KBM-7 (cell line): ENCODE measurements around the gene DOCK1.
A peak's percentile ranks its signal among the peaks of the same experiment; 100 is the strongest.

ENCODE experiments used
- DNase-seq: peaks from one replicate; pipeline ENCODE4 v3.0.0-alpha.2; 2015
- in situ Hi-C: fragments of 300-500 bp; cut with MboI; formaldehyde crosslinking; loops from 2 replicates; pipeline ENCODE4 v1.14.3; 2020; ENCODE audit warnings: low sequenced_read_pairs, low pct_unique_long_range_greater_than_20kb, mixed read lengths

The DOCK1 gene

GRCh38 chr10:127100983-127101615, 195.9 kb downstream of the DOCK1 start:
- no peak for DNase-seq
- in situ Hi-C loops = no loop called here

GRCh38 chr10:127102176-127102575, 196.9 kb downstream of the DOCK1 start:
- no peak for DNase-seq
- in situ Hi-C loops = no loop called here

GRCh38 chr10:127115100-127115499, 209.9 kb downstream of the DOCK1 start:
- no peak for DNase-seq
- in situ Hi-C loops = no loop called here

DNA sequence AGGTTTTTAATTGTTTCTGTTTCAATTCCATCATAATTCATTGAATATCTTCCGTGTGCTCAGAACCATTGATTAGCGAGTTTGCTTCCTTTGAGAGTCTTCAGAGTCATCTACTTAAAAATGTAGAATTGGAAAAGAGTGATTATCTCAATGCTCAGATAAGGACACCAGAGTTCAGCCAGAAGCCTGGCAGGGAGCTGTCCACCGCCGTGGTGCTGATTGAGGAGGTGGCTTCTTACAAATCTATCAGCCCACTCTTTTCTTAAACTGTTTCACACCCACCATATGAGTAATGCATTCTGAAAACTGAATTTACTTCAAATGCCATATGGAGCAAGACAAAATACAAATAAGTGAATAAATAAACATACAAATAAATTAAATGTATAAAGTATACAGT, 211.9 kb downstream of the DOCK1 start:
- in situ Hi-C loops = no loop called here
- DNase-seq = peak; percentile 64

DNA sequence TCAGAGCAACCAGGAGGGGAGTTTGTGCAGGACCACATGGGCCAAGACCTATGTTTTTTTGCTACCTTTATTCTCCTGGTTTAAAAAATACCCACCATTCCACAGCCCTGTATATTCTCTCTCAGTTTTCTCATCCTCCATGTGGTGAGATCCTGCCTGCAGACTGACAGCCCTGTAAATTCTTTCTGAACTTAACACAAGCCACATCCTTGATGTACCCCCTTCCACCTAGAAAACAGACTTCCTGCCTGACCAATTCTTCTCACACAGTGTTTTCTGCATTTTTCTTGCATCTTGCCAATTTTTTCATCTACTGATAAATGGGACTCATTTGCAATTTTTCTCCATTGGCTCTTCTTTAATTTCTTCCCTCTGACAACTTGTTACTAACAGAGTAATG, 212.8 kb downstream of the DOCK1 start:
- in situ Hi-C loops = no loop called here
- peak; percentile 4 for DNase-seq

DNA sequence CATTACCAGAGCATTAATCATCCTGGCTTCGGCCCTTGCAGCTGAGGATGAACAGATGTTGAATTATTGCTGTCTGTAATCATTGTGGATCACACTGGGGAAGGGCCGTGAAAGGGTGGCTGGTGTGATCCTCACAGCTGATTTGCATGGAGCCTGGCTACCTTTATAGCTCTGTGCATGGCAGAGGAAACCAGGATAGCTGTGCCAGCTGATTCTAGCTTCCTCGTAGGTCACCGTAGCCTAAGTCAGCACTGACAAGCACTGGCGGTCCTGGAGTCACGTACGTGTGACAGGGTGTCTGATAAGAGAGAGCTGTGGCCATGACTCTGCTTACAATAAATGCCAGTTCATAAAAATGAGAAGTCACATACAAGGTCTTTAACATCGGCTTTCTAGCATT, 214.7 kb downstream of the DOCK1 start:
- in situ Hi-C loops = no loop called here
- DNase-seq = no peak

GRCh38 chr10:127122831-127123230, 217.6 kb downstream of the DOCK1 start:
- no peak for DNase-seq
- in situ Hi-C loops = no loop called here

DNA sequence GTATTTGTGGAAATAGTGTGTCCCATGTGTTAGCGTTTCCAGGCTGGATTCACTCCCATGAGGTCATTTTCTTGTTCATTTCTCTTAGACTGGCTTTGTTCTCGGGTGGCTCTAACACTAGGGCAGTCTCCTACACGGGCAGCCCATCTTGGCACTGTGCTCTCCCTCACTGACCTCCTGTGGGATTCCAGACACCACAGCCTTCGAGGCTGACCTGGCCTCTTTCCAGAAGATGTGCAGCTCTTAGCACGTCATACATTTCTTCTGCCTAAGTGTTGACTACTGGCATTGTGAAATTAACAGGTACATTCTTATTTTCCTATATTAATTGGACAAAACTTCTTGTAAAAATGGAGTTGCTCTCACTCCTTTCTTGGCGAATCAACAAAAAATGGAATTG, 218.4 kb downstream of the DOCK1 start:
- in situ Hi-C loops = no loop called here
- DNase-seq = no peak

GRCh38 chr10:127125331-127125730, 220.1 kb downstream of the DOCK1 start:
- in situ Hi-C loops = no loop called here
- peak; percentile 35 for DNase-seq

DNA sequence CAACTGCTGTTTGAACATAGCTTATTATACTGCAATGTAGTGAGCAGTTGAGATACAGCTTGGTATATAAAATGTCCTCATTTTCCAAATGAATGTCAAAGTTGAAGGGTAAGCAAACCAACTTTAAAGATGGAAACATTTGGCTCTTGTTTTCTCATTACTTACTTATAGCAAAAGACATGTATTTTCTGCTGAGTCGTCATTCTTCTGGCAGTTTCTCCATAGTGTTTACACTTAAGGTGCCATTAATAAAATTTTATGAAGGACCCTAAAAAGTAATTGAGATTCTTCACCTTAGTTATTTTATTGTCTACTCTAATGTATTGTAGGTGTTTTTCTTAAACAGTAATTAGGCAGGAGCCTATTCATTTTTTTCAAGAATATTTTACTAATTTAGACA, 222.6 kb downstream of the DOCK1 start:
- in situ Hi-C loops = no loop called here
- DNase-seq = no peak

GRCh38 chr10:127129104-127129503, 223.9 kb downstream of the DOCK1 start:
- in situ Hi-C loops = no loop called here

GRCh38 chr10:127132451-127132850, 227.2 kb downstream of the DOCK1 start:
- in situ Hi-C loops = no loop called here
- no peak for DNase-seq

More at GRCh38 chr10:127129104-127129503, 223.9 kb downstream of the DOCK1 start:
- DNase-seq = no peak

DNA sequence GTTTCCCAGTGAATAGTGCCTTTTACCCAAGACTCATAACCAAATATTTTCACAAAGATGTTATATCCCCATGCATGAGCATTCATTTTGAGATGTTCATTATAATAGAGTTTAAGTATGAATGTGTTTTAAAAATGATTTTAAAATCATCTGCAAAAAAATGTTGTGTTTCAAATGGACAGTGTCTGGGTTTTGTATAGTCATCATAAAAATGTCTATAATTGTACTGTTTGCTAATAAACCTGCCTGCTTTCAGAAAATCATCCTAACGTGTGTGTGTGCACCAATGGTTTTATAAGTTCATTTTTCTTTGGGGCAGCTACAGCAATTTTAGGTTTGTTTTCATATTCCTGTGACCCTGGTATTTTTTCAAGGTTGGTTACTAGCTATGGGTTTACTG, 228.0 kb downstream of the DOCK1 start:
- in situ Hi-C loops = no loop called here

DNA sequence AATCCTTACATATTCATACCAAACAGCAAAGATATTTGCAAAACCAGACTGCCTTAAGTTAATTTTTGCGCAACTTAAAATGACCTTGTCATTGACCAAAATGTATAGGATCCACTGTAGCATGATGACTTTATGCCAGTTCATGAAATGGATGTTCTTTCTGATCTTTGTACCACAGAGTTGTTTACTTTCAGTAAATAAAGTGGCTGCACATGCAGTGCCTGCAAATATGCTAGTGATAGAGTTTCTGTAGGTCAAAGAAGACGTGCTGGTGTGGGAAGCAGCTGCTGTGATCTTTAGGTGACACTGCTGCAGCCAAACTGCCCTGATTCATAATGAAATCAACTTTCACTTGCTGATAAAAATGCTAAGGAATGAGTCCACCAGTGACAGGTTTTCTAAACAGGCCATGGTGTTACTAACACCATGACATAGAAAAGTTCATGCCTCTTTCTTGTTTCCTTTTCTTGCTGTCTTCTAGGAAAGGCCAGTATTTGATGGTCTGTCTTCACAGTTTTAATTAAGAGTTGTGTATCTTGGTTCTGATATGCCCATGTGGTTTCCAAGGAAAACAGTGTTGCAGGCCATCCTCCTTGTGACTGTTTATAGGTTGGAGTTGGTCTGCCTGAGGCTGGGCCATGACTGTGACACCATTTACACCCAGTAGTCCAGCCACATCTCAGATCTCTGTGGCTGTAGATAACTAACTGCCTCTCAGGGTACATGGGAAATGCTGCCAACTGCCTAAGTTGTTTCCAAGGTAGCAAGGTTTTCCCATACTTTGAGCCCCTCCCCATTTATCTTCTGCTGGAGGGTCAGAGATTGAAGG, 228.7 kb downstream of the DOCK1 start:
- in situ Hi-C loops = no loop called here
- DNase-seq = no peak

More for the DNA sequence above, 228.0 kb downstream of the DOCK1 start:
- DNase-seq = no peak

- in situ Hi-C loops = no loop called here
- peak; percentile 14 for DNase-seq
These were observed 230.8 kb downstream of the DOCK1 start for GRCh38 chr10:127135844-127136577.

DNA sequence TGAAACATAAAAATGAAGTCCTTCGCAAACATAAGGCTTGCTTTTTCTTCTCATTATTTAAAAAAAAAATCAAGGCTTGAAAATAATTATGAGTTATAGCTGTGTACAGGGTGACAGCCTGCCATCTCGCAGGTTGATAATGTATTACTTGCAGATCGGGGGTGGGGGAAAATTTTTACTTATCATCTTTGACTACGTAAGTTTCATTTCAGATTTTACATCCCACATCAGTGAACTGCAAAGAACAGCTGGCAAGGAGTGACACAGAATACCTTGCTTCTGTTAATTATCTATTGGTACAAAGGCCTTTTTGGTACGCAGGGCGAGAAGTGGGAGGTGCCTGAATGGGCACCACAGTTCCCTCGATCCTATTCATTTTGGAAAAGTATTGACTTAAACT, 232.2 kb downstream of the DOCK1 start:
- in situ Hi-C loops = no loop called here
- no peak for DNase-seq

- in situ Hi-C loops = no loop called here
These were observed 236.9 kb downstream of the DOCK1 start for GRCh38 chr10:127142136-127142535.

DNA sequence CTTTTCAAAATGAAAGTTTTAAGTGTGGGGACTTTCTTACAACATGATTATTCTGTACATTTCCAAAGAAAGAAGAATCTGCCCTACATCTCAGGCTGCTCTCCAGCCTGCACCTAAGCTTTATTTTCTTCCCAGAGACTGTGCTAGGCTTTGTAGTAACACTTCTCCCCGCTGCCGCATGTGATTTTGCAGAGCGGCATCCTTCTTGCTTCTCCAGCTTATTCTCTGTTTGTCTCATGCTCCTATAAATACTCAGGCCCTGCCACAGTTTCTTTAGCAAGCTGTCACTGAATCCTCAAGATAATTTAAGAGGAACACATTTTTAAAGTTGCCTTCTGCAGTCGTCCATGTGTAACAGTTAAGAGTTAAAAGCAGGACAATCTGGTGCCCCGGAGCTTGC, 237.6 kb downstream of the DOCK1 start:
- in situ Hi-C loops = no loop called here
- no peak for DNase-seq

More at GRCh38 chr10:127142136-127142535, 236.9 kb downstream of the DOCK1 start:
- DNase-seq = no peak

- in situ Hi-C loops = no loop called here
- no peak for DNase-seq
These were observed 239.9 kb downstream of the DOCK1 start for GRCh38 chr10:127145173-127145572.

DNA sequence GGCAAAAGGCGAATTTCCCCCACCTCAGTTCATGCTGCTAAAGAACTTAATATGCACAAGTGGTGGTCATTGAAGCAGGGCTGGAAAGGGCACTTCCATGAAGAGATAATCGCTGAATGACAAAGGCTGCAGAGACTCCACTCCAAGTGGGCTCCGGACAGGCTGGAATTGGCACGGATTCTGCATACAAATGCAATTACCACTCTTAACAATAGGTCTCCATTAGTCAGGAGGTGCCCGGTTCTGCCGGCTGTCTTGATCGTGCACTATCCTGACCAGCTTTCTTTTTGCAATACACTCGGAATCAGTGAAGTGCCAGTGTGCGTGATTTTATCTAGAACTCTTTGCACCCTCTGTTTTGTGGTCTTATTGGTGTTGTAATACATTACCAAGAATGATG, 241.4 kb downstream of the DOCK1 start:
- DNase-seq = no peak
- in situ Hi-C loops = no loop called here
